Measurements from ENCODE around the gene CABLES1.
"Not testable (repeated sequence)": the region's sequence is repeated elsewhere in the genome, so short reads cannot be mapped to it uniquely, and the experiment has no call there.

The CABLES1 gene

DNA sequence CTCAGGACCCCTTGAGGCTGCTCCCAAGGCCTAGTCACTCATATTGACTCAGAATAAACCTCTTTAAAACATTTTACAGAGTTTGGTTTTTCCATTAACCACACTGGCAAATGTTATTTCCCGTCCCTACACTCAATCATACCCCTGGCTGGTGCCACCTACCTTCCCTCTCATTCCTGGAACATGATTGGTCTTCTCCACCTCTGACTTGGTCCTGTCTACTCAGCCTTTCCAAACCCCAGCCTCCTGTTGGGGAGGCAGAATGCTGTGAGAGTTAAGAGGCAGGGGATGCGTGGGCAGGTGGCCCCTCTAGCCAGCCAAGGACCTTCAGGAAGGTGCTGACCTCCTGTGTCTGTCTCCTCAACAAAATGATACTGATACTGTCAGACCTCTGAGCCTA is 149.3 kb downstream of the CABLES1 start:
- no peak for DNase-seq (ENCODE audit: low read depth, low spot score)

DNA sequence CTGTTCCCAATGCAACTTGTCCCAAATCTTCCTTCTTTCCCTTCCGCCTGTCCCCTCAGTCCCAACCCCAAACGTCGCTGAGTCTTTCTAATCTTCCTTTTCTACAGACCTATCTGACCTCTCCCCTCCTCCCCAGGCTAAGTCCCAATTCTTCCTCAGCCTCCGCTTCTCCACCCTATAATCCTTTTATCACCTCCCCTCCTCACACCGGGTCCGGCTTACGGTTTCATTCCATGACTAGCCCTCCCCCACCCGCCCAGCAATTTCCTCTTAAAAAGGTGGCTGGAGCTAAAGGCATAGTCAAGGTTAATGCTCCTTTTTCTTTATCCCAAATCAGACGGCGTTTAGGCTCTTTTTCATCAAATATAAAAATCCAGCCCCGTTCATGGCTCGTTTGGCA is 150.3 kb downstream of the CABLES1 start:
- DNase-seq (ENCODE audit: low read depth, low spot score) = not testable (repeated sequence)

DNA sequence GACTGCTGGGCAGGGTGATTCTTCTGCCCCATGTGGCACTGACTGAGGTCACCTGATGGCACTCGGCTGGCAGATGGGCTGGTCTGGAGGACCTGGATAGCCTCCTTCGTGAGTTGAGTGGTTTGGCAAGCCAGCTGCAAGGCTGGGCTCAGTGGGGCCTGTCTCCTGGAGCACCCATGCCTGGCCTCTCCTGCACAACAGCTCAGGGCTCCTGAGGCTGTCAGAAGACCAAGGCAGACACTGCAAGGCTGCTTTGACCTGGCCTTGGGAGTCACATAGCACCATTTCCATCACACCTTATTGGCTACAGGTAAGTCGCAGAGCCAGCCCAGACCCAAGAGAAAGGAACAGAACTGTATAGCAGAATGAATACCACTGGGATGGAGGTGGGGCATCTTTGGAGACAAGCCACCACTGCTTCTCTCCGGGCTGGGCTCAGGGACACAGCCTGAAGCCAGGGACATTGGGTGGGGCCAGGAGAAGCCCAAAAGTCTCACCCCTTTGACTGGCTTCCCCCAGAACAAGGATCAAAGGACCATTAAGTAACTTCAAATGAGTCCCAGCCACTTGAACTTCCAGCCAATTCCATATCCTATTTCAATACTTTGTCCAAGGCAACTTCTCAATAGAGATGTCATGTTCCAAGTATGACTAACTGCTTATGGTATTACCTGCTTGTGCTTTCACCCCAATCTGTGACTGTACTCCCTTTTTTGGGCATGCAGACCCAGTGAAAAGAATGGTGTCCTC is 156.3 kb downstream of the CABLES1 start:
- DNase-seq (ENCODE audit: low read depth, low spot score) = no peak

DNA sequence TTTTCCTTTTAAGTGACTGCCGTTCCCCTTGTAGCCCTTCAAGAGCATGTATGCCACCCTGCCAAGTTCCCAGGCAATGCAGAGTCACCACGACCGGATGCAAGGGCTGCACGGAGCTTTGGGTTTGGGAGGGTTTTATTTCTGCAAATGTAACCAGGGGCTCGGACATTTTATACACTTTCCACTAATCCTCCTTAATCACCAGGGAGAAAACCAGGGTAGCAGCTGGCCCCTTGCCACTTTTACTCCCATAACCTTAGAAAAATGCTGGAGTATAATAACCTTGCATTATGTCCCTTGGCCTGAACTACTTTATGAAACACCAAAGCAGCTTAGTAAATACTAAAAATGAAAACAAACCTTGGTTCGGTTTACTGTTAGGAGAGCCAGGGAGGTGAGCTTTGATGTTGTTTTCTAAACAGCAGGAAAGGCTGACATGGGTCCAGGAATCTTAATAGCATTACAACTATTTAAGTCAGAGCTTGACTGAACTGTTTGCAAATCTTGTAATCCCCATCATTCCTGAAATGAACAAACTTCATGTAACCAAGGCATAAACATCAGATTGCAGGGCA is 165.0 kb downstream of the CABLES1 start:
- DNase-seq (ENCODE audit: low read depth, low spot score) = no peak

DNA sequence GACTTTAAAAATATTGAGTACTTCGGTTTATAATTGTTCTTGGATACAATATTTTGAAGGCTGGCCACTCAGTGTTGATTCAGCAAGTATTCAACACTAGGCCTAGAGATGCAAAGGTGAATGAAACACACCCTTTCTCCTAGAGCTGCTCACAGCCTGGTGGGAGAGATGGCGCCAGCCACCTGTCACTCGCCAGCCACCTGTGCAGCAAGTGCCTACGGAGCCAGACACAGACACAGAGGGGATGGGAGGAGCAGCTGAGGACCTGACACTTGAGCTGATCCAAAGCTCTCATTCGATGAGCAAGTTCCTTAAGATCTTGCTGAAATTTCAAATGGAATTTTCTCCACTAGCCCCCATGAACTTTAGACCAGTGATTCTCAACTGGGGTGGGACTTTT is 166.7 kb downstream of the CABLES1 start:
- DNase-seq (ENCODE audit: low read depth, low spot score) = no peak

DNA sequence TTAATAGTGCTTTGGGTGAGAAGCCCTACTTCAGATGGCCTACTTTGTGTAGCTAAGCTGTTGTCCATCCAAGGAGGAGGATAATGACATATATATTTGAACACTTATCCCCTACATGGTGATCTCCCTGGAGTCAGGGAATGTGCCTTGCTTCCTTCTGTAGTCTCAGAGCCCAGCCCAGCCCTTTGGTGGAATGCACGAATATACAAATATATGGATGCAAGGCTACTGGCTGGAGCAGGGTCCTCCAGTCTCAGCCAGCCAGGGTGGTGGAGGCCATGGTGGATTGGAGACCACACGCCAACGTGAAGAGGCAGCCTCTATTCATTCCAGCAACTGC is 167.2 kb downstream of the CABLES1 start:
- DNase-seq (ENCODE audit: low read depth, low spot score) = no peak

DNA sequence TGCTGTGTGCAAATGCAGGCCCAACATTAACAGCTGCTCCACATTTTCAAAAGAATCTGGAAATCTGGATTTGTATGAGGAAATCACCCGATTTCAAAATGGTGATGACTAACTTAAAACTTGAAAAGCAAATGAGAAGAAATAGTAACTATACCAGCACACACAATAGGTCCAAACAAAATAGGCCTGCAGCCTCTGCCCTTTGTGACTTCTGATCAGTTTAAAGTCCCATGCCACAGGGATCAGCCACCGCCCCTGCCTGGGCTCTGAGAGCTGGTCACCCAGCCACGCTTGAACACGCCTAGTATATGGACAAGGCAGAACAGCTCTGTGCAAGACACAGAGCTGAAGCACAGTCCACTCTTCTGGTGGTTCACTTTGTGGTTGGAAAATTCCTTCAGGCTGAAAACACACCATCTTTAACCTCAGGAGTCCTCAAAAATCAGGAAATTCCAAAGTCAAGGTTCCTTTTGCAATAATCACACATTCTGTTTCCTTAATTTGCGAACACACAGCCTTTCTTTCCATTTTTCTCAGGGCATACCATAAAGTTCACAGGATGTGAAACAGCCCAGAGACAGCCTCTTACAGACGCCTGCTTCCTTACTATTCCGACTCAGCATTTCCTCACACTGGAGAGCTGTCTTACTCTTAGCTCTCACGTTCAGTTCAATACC is 167.7 kb downstream of the CABLES1 start:
- DNase-seq (ENCODE audit: low read depth, low spot score) = no peak

DNA sequence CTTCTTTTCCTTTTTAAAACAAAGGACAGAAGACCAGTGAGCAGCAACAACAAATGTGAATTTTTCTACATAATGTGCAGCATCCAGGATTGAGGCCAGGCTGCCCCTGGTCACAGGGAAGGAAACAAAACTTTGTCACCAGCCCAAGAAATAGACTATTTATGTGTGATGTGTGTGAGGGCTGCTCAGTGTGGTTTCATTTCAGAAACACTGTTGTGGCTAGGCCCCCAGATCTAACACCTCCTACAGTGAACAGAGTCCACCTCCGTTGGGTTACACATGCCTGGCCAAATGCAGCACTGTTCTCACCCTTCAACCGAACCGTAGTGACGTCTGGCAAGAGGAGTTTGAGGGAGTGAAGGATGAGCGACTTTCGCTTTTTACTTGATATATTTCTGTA is 171.5 kb downstream of the CABLES1 start:
- no peak for DNase-seq (ENCODE audit: low read depth, low spot score)

DNA sequence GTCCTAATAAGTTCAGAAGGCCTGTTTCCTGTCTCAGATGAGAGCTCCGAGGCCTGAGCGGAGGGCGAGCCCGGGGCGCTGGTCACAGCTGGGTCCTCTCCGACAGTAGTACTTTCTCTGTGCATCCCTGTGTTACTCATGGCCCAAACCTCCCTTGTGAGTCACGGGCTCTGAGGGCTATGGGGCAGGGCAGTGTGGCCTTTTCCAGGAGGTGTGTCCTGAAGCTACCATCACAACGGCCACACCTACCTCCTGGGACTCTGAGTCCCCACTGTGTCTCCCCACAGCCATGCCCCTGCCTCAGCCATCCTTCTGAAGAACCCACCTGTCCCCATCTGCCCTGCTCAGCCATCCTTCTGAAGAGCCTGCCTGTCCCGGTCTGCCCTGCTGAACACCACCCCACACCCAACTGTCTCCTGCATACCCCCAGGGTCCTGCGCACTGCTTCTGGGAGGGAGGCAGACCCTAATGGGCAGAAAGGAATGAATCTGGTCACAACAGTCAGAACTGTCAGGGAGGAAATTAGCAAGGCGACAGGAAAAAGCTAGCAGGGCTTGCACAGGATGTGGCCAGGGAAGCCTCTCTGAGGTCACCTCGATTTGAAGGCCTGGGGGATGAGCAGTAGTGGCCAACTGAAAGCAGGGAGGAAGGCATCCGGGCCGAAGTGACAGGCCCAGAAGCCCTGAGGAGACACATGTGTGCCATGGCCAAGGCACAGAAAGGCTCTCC is 172.4 kb downstream of the CABLES1 start:
- no peak for DNase-seq (ENCODE audit: low read depth, low spot score)

Data from activated CD4-positive, CD25-positive, alpha-beta regulatory T cell treated with anti-CD3 and anti-CD28 coated beads, Interleukin-2, amount 50 U/mL, for 16 hours (primary cell).